IPS DF 19.7 (cell line): Measurements from ENCODE around the gene SPINK8.
"Not testable (repeated sequence)": the region's sequence is repeated elsewhere in the genome, so short reads cannot be mapped to it uniquely, and the experiment has no call there.

Source experiments
- DNase-seq: peaks from one replicate; pipeline ENCODE4 v3.0.0-alpha.2; 2013; ENCODE audit warnings: low read depth, low spot score

The SPINK8 gene

GRCh38 chr3:48331706-48332435 is 1.6 kb downstream of the SPINK8 start:
- not testable (repeated sequence) for DNase-seq

- no peak for DNase-seq
Measured at GRCh38 chr3:48320996-48321395, 12.5 kb downstream of the SPINK8 start.

GRCh38 chr3:48318713-48319468 is 14.6 kb downstream of the SPINK8 start:
- no peak for DNase-seq

- no peak for DNase-seq
Measured at GRCh38 chr3:48314542-48314941, 18.9 kb downstream of the SPINK8 start.

GRCh38 chr3:48306860-48307530 is 26.5 kb downstream of the SPINK8 start:
- no peak for DNase-seq

GRCh38 chr3:48306290-48306689 is 27.2 kb downstream of the SPINK8 start:
- no peak for DNase-seq

- DNase-seq, result no peak
Measured at GRCh38 chr3:48305396-48305795, 28.1 kb downstream of the SPINK8 start.

GRCh38 chr3:48303021-48303420 is 30.4 kb downstream of the SPINK8 start:
- no peak for DNase-seq

- DNase-seq, result no peak
Measured at GRCh38 chr3:48301800-48302166, 31.7 kb downstream of the SPINK8 start.

- peak; percentile 42 for DNase-seq
Measured at GRCh38 chr3:48301020-48301799, 32.3 kb downstream of the SPINK8 start, which contains the start of gene NME6. TSS of gene NME6 (minus strand) at chr3:48301367.

GRCh38 chr3:48299746-48300712 is 33.4 kb downstream of the SPINK8 start:
- DNase-seq, result no peak

GRCh38 chr3:48297111-48297810 is 36.2 kb downstream of the SPINK8 start:
- no peak for DNase-seq

GRCh38 chr3:48296699-48297098 is 36.8 kb downstream of the SPINK8 start:
- DNase-seq, result no peak

- no peak for DNase-seq
Measured at GRCh38 chr3:48294611-48295263, 38.7 kb downstream of the SPINK8 start.

GRCh38 chr3:48289659-48290058 is 43.8 kb downstream of the SPINK8 start:
- DNase-seq, result no peak

- DNase-seq, result no peak
Measured at GRCh38 chr3:48287034-48287433, 46.4 kb downstream of the SPINK8 start.

GRCh38 chr3:48286308-48286707 is 47.2 kb downstream of the SPINK8 start:
- DNase-seq, result no peak

GRCh38 chr3:48285675-48286074 is 47.8 kb downstream of the SPINK8 start:
- no peak for DNase-seq

- DNase-seq, result no peak
Measured at GRCh38 chr3:48285132-48285531, 48.3 kb downstream of the SPINK8 start.
